BLaER1 treated with 17β-estradiol and CSF1 and Interleukin-3, amounts not matched to agents 10 nM and 100 nM (cell line): ENCODE results near the gene SPTB.

ENCODE experiments used
- H3K27ac ChIP-seq, 11 experiments: shearing (Covaris generic); formaldehyde crosslinking; 2 replicates each; pipeline ENCODE4 v1.8.1; 2022
- H3K27me3 ChIP-seq, 11 experiments: shearing (Covaris generic); formaldehyde crosslinking; 2 replicates each; pipeline ENCODE4 v1.8.1; 2022
- H3K36me3 ChIP-seq, 11 experiments: shearing (Covaris generic); formaldehyde crosslinking; 2 replicates each; pipeline ENCODE4 v1.8.1; 2022
- H3K4me1 ChIP-seq, 10 experiments: shearing (Covaris generic); formaldehyde crosslinking; 2 replicates each; pipeline ENCODE4 v1.8.1; 2022
- H3K4me2 ChIP-seq, 11 experiments: shearing (Covaris generic); formaldehyde crosslinking; 2 replicates each; pipeline ENCODE4 v1.8.1; 2022
- H3K4me3 ChIP-seq, 10 experiments: shearing (Covaris generic); formaldehyde crosslinking; 2 replicates each; pipeline ENCODE4 v1.8.1; 2022
- H3K9ac ChIP-seq, 11 experiments: shearing (Covaris generic); formaldehyde crosslinking; 2 replicates each; pipeline ENCODE4 v1.8.1; 2022
- H3K9me3 ChIP-seq, 11 experiments: shearing (Covaris generic); formaldehyde crosslinking; replicated peaks in 1 of 11; 2 replicates each; pipeline ENCODE4 v1.8.1; 2022
- H4K20me1 ChIP-seq, 11 experiments: shearing (Covaris generic); formaldehyde crosslinking; 2 replicates each; pipeline ENCODE4 v1.8.1; 2022
- Cebpa-rat ChIP-seq, 11 experiments: shearing (Covaris generic); IDR thresholded peaks; 2 replicates each; pipeline ENCODE4 v1.8.1; 2022

The SPTB gene

GRCh38 chr14:64877846-64878245 is 1.9 kb downstream of the SPTB start:
- H3K4me3 ChIP-seq: no peak overlapping the region
- H3K9me3 ChIP-seq: peaks cover 0 to 4% (median under 1%) of the 10 kb centered on the region in 11 experiments; a peak in 11 of 22 replicates
- H3K4me1 ChIP-seq: peaks cover 0 to 11% (median 8%) of the 10 kb centered on the region in 10 experiments; a peak in 8 of 20 replicates
- H3K27ac ChIP-seq: no peak overlapping the region
- peaks cover 0 to 8% (median 0%) of the 10 kb centered on the region in 11 experiments; a peak in 3 of 22 replicates for H4K20me1 ChIP-seq
- H3K36me3 ChIP-seq: no peaks in the 10 kb centered on the region
- H3K27me3 ChIP-seq: peaks cover 44 to 60% (median 50%) of the 10 kb centered on the region in 11 experiments
- no peak overlapping the region for H3K4me2 ChIP-seq
- TF ChIP-seq Cebpa-rat (IDR thresholded peaks at IDR 0.05): no peak
- no peak overlapping the region for H3K9ac ChIP-seq

GRCh38 chr14:64875350-64875749 is 4.4 kb downstream of the SPTB start:
- Histone ChIP-seq H4K20me1 (peaks cover 0 to 8% (median 0%) of the 10 kb centered on the region in 11 experiments; a peak in 3 of 22 replicates), H3K27me3 (peaks cover 28 to 39% (median 32%) of the 10 kb centered on the region in 11 experiments), H3K4me1 (peaks cover 0 to 9% (median 5%) of the 10 kb centered on the region in 10 experiments; a peak in 8 of 20 replicates), H3K27ac (no peak overlapping the region), H3K9ac (no peak overlapping the region), H3K4me2 (no peak overlapping the region), H3K4me3 (no peak overlapping the region), H3K36me3 (no peaks in the 10 kb centered on the region), H3K9me3 (peaks cover 0 to 11% (median 8%) of the 10 kb centered on the region in 11 experiments; a peak in 16 of 22 replicates)
- no peak for TF ChIP-seq Cebpa-rat (IDR thresholded peaks at IDR 0.05)

- H3K9ac ChIP-seq: no peak overlapping the region
- 0 out of 22 replicates have a peak, but pooled peaks cover 0 to under 1% (median 0%) of the 10 kb centered on the region in 11 experiments for H4K20me1 ChIP-seq
- no peaks in the 10 kb centered on the region for H3K36me3 ChIP-seq
- TF ChIP-seq Cebpa-rat (IDR thresholded peaks at IDR 0.05): no peak
- H3K27me3 ChIP-seq: peaks cover 11 to 22% (median 15%) of the 10 kb centered on the region in 11 experiments
- H3K4me3 ChIP-seq: no peak overlapping the region
- peaks cover 0 to 11% (median 8%) of the 10 kb centered on the region in 11 experiments; a peak in 16 of 22 replicates for H3K9me3 ChIP-seq
- no peak overlapping the region for H3K4me2 ChIP-seq
- peaks cover 0 to 9% (median 0%) of the 10 kb centered on the region in 10 experiments; a peak in 4 of 20 replicates for H3K4me1 ChIP-seq
- no peak overlapping the region for H3K27ac ChIP-seq
Measured at GRCh38 chr14:64873506-64874219, 6.0 kb downstream of the SPTB start.

- Histone ChIP-seq H3K36me3 (no peaks in the 10 kb centered on the region), H3K9me3 (peaks cover 0 to 11% (median 8%) of the 10 kb centered on the region in 11 experiments; a peak in 16 of 22 replicates), H3K4me2 (no peak overlapping the region), H3K4me1 (peaks cover 0 to 9% (median 0%) of the 10 kb centered on the region in 10 experiments; a peak in 4 of 20 replicates), H4K20me1 (no peaks in the 10 kb centered on the region), H3K9ac (no peak overlapping the region), H3K4me3 (no peak overlapping the region), H3K27ac (no peak overlapping the region), H3K27me3 (0 out of 22 replicates have a peak, but pooled peaks cover 0 to under 1% (median 0%) of the 10 kb centered on the region in 11 experiments)
- no peak for TF ChIP-seq Cebpa-rat (IDR thresholded peaks at IDR 0.05)
Measured at GRCh38 chr14:64871344-64871743, 8.4 kb downstream of the SPTB start.

- TF ChIP-seq Cebpa-rat (IDR thresholded peaks at IDR 0.05): no peak
- H3K4me1 ChIP-seq: peaks cover 0 to 9% (median 0%) of the 10 kb centered on the region in 10 experiments; a peak in 4 of 20 replicates
- H3K4me3 ChIP-seq: no peak overlapping the region
- no peaks in the 10 kb centered on the region for H3K36me3 ChIP-seq
- no peaks in the 10 kb centered on the region for H3K27me3 ChIP-seq
- peak overlapping the region in 1 of 11 experiments; percentile 4; a peak in 1 of 22 replicates for H3K4me2 ChIP-seq
- H3K27ac ChIP-seq: no peak overlapping the region
- peaks cover 0 to 11% (median 8%) of the 10 kb centered on the region in 11 experiments; a peak in 16 of 22 replicates for H3K9me3 ChIP-seq
- H4K20me1 ChIP-seq: no peaks in the 10 kb centered on the region
- no peak overlapping the region for H3K9ac ChIP-seq
Measured at GRCh38 chr14:64870160-64870559, 9.5 kb downstream of the SPTB start.

GRCh38 chr14:64868841-64869240 is 10.9 kb downstream of the SPTB start:
- Histone ChIP-seq H3K36me3 (no peaks in the 10 kb centered on the region), H3K4me3 (no peak overlapping the region), H3K4me2 (no peak overlapping the region), H3K9me3 (peaks cover 0 to 11% (median 8%) of the 10 kb centered on the region in 11 experiments; a peak in 16 of 22 replicates), H3K27me3 (no peaks in the 10 kb centered on the region), H3K9ac (no peak overlapping the region), H3K27ac (no peak overlapping the region), H4K20me1 (no peaks in the 10 kb centered on the region), H3K4me1 (peaks cover 0 to 9% (median 0%) of the 10 kb centered on the region in 10 experiments; a peak in 4 of 20 replicates)
- no peak for TF ChIP-seq Cebpa-rat (IDR thresholded peaks at IDR 0.05)

- H3K36me3 ChIP-seq: no peaks in the 10 kb centered on the region
- H3K27ac ChIP-seq: no peak overlapping the region
- TF ChIP-seq Cebpa-rat (IDR thresholded peaks at IDR 0.05): no peak
- H3K9ac ChIP-seq: no peak overlapping the region
- no peak overlapping the region for H3K4me3 ChIP-seq
- H3K4me1 ChIP-seq: peaks cover 0 to 9% (median 0%) of the 10 kb centered on the region in 10 experiments; a peak in 4 of 20 replicates
- no peak overlapping the region for H3K4me2 ChIP-seq
- no peaks in the 10 kb centered on the region for H4K20me1 ChIP-seq
- H3K27me3 ChIP-seq: no peaks in the 10 kb centered on the region
- peaks cover 0 to 11% (median 8%) of the 10 kb centered on the region in 11 experiments; a peak in 16 of 22 replicates for H3K9me3 ChIP-seq
Measured at GRCh38 chr14:64868379-64868778, 11.3 kb downstream of the SPTB start.

GRCh38 chr14:64867182-64867581 is 12.5 kb downstream of the SPTB start:
- Histone ChIP-seq H3K9me3 (peaks cover 0 to 2% (median under 1%) of the 10 kb centered on the region in 11 experiments; a peak in 8 of 22 replicates), H3K4me1 (peaks cover 0 to 9% (median 0%) of the 10 kb centered on the region in 10 experiments; a peak in 4 of 20 replicates), H4K20me1 (no peaks in the 10 kb centered on the region), H3K9ac (no peak overlapping the region), H3K27ac (no peak overlapping the region), H3K36me3 (no peaks in the 10 kb centered on the region), H3K4me3 (no peak overlapping the region), H3K27me3 (no peaks in the 10 kb centered on the region), H3K4me2 (no peak overlapping the region)
- no peak for TF ChIP-seq Cebpa-rat (IDR thresholded peaks at IDR 0.05)

- Histone ChIP-seq H3K9ac (no peak overlapping the region), H3K4me3 (no peak overlapping the region), H3K4me2 (no peak overlapping the region), H3K27me3 (no peaks in the 10 kb centered on the region), H3K27ac (no peak overlapping the region), H3K4me1 (peaks cover 0 to 9% (median 0%) of the 10 kb centered on the region in 10 experiments; a peak in 4 of 20 replicates), H4K20me1 (no peaks in the 10 kb centered on the region), H3K36me3 (no peaks in the 10 kb centered on the region), H3K9me3 (no peaks in the 10 kb centered on the region)
- no peak for TF ChIP-seq Cebpa-rat (IDR thresholded peaks at IDR 0.05)
Measured at GRCh38 chr14:64865992-64866391, 13.7 kb downstream of the SPTB start.
